HCT116 (cell line): ENCODE data around the gene LTB4R2.

Source experiments
- ATF3 ChIP-seq: IDR thresholded peaks from 2 replicates; pipeline ENCODE4 v1.6.1; 2012
- CEBPB ChIP-seq: IDR thresholded peaks from 2 replicates; pipeline ENCODE4 v1.6.1; 2012; ENCODE audit warnings: low read depth
- CTCF ChIP-seq, 3 experiments: fragments of 200-600 bp in 1 of 3; sonication (generic) in 1 of 3; IDR thresholded peaks in 2 of 3; conservative IDR thresholded peaks in 1 of 3; 2 replicates each; pipeline ENCODE4 v1.5.1; 2012 to 2017; ENCODE audit warnings: low read depth in 2 of 3, low read length in 2 of 3, antibody characterized with exemption in 1 of 3, borderline replicate concordance in 1 of 3, control low read depth in 1 of 3, mild to moderate bottlenecking in 1 of 3, mixed read lengths in 1 of 3, mixed run types in 1 of 3, moderate library complexity in 1 of 3; ENCODE audit not compliant: insufficient read depth in 1 of 3
- EGR1 ChIP-seq: IDR thresholded peaks from 2 replicates; pipeline ENCODE4 v1.6.1; 2012; ENCODE audit warnings: low read depth
- EZH2phosphoT487 ChIP-seq: fragments of 200-600 bp; IDR thresholded peaks from 2 replicates; pipeline ENCODE4 v1.6.1; 2018; ENCODE audit warnings: antibody characterized with exemption, borderline replicate concordance
- FOSL1 ChIP-seq: IDR thresholded peaks from 2 replicates; pipeline ENCODE4 v1.6.1; 2012; ENCODE audit warnings: low read depth
- POLR2AphosphoS5 ChIP-seq: IDR thresholded peaks from 2 replicates; pipeline ENCODE4 v1.6.1; 2011; ENCODE audit warnings: mild to moderate bottlenecking, low read depth, low read length, moderate library complexity
- YY1 ChIP-seq: IDR thresholded peaks from 2 replicates; pipeline ENCODE4 v1.6.1; 2011; ENCODE audit warnings: low read length, low read depth, moderate library complexity, mild to moderate bottlenecking; ENCODE audit not compliant: insufficient replicate concordance; ENCODE audit errors: extremely low read depth

- no peak for TF ChIP-seq EZH2phosphoT487
- TF ChIP-seq CTCF (IDR thresholded peaks at IDR 0.05 in 2 of 3, conservative IDR thresholded peaks at IDR 0.05 in 1 of 3; ENCODE audit: borderline replicate concordance in 1 of 3, insufficient read depth in 1 of 3, low read depth in 2 of 3, low read length in 2 of 3) = no peak
- TF ChIP-seq CEBPB = no peak
- TF ChIP-seq EGR1 = no peak
- no peak for TF ChIP-seq ATF3
- no peak for TF ChIP-seq POLR2AphosphoS5
- no peak for TF ChIP-seq FOSL1
- no peak for TF ChIP-seq YY1
Observed at GRCh38 chr14:24292118-24292807, 17.7 kb upstream of the LTB4R2 start.
